SW480 (cell line): Measurements from ENCODE around the gene CHRNA5.
"Not testable (repeated sequence)": the region's sequence is repeated elsewhere in the genome, so short reads cannot be mapped to it uniquely, and the experiment has no call there.

Experiments
- DNase-seq: peaks from one replicate; pipeline ENCODE4 v3.0.0-alpha.2; 2016; ENCODE audit warnings: low spot score

The CHRNA5 gene

GRCh38 chr15:78565097-78565950 lies at the start of gene CHRNA5:
Gene CHRNA5, plus strand, starts transcription at chr15:78565520. Its CDS starts 200 bp downstream, at chr15:78565720.
- peak; percentile 93 for DNase-seq

DNA sequence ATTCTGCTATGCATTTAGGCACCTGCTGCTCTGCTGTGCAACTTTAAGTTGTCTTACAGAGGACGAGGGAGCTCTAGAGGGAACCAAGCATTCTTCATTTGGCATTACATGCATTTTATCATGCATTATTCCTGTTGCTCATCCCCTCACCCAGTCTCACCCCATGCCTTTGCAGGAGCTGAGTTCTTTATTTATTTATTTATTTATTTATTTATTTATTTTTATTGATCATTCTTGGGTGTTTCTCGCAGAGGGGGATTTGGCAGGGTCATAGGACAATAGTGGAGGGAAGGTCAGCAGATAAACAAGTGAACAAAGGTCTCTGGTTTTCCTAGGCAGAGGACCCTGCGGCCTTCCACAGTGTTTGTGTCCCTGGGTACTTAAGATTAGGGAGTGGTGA lies 45.3 kb upstream of the CHRNA5 start:
- not testable (repeated sequence) for DNase-seq

GRCh38 chr15:78524230-78524629 lies 41.1 kb upstream of the CHRNA5 start:
- DNase-seq = no peak

- DNase-seq = no peak
These were observed 38.0 kb upstream of the CHRNA5 start for GRCh38 chr15:78527325-78527724.

GRCh38 chr15:78533331-78533730 lies 32.0 kb upstream of the CHRNA5 start:
- no peak for DNase-seq

DNA sequence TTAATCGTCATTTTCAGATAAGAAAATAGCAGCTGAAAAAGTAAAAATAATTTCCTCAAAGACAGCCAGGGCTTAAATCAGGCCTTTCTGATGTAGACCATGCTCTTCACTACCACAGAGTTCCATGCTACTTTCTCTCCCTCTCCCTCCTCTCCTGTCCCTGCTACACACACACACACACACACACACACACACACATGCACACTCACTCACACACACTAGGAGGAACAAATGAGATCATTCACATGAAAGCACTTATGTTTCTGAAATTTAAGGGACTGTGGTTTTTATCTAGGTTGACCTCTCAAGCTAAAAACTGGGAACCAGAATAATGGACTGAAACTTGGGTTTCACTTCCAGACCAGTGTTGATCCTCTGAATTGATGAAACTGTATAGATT lies 29.2 kb upstream of the CHRNA5 start:
- peak; percentile 7 for DNase-seq

DNA sequence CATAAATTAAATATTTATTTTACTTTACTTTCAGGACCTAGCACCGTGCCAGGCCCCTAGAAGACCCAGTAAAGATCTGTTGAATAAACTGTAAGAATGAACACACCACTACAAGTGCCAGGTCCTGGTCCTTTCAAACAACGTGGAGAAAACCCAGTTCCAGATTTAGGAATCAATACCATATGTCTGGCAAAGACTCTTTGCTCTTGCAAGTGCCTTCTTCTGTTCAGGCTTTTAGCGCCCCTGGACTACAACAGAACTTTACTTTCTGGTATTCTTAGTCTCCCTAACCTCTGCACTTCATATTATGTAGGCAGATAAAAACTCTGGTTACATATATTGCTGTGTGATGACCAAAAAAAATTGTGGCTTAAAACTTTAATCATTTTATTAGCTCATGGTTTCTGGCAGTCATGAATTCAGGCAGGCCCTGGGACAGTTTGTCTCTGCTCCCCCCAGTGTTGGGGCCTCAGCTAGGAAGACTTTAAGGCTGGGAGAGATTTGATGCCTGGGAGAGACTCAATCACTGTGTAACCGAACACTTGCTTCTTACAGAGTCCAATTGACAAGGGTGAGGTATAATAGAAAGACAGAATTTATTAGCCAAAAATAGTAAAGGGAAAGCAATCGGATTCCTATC lies 27.9 kb upstream of the CHRNA5 start:
- DNase-seq = no peak

- no peak for DNase-seq
These were observed 27.0 kb upstream of the CHRNA5 start for GRCh38 chr15:78538358-78538757.

GRCh38 chr15:78539464-78540140 lies 25.7 kb upstream of the CHRNA5 start:
- not testable (repeated sequence) for DNase-seq

GRCh38 chr15:78540141-78540870 lies 25.0 kb upstream of the CHRNA5 start, which contains the start of gene PSMA4:
Gene PSMA4, plus strand, starts transcription at chr15:78540444. Its CDS starts 1,484 bp downstream, at chr15:78541928.
- DNase-seq = peak; percentile 70

DNA sequence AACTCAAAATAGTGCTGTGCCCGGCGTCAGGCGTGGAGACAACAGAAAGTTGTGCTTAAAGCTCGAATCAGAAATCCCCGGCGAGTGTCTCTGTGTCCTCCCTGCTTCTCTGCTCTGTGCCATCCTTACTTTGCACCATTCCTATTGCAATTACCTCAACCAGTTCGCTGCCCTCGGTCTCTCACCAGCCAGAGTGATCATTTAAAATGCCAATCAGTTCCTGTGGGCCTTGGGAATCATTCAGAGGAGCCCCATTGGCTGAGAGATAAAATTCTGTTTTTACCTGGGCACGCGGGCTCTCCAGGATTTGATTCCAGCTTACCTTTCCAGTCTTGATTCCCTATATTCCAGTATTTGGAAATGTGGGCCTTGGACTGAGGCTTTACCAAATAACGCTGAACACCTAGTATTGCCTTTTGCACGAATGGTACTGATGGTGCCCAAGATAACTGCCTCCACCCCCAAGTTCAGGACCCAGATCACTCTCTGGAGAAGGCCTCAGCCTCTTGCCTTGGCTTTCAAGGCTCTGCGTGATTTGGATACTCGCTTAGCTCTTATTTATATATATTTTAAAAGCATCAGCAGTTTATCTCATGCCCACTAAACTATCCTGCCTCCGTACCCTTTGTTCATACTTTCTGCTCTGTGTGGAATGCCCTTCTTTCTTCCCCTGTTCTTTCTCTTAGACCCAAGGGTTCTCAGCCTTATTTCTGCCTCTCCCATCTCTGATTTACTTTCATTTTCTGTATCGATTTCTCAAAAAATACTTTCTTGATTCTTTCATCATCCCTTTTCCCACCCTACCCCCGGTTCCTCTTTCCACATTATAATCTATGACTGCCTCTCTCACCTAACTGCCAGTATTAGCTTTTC lies 24.2 kb upstream of the CHRNA5 start:
- DNase-seq = peak; percentile 20

- no peak for DNase-seq
These were observed 23.6 kb upstream of the CHRNA5 start for GRCh38 chr15:78541744-78542034.

GRCh38 chr15:78542647-78543046 lies 22.7 kb upstream of the CHRNA5 start:
- DNase-seq = no peak

- no peak for DNase-seq
These were observed 15.1 kb upstream of the CHRNA5 start for GRCh38 chr15:78550194-78550593.

DNA sequence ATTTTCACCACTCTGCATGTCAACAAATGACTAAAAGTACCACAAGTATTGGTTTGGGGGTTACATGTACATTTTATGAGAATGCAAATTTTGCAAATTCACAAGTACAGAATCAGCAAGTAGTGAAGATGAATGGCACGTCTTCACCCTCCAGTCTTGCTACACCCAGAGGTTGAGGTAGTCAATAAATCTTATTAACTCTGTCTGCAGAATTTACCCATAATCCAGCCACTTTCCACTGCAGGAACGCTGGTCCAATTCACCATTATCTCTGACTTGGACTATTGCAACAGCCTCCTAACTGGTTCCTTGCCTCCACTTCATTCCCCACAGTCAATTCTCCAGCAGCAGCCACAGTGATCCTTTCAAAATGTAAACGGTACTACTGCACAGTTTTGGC lies 14.5 kb upstream of the CHRNA5 start:
- DNase-seq = no peak

DNA sequence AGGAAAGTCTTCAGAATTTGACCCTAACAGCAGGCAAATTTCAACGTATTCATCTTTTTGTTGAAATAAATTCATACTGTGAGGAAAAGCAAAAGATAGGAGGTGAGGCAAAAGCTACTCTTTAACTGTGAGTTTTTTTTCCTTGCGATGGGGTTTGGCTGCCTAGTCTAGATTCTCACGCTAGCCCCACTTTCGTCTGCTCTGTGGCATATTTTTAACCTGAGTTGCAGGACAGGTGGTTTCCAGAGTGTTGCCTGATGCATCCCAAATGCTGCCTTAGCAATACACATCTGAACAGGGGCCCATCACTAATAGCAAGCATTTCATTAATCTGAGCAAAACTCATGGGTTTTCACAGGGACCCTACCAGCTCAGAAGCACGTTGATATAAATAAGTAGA lies 13.4 kb upstream of the CHRNA5 start:
- DNase-seq = no peak

DNA sequence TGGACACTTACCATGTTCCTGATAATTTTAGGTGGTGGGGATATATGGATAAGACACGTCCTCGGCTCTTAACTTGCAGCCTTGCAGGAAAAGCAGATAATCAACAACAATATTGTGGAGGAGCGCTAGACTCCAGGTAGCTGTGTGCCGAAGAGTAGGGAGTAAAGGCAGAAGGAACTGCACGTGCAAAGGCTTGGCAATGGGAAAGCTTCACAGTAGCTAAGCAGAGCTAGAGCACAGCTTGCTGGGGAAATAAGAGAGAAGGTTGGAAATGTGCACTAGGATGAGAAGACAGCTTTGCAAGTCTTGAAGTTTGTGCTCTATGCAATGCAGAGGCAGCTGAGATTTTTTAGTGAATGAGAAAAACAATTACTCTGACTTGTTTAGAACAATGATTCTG lies 12.7 kb upstream of the CHRNA5 start:
- no peak for DNase-seq

DNA sequence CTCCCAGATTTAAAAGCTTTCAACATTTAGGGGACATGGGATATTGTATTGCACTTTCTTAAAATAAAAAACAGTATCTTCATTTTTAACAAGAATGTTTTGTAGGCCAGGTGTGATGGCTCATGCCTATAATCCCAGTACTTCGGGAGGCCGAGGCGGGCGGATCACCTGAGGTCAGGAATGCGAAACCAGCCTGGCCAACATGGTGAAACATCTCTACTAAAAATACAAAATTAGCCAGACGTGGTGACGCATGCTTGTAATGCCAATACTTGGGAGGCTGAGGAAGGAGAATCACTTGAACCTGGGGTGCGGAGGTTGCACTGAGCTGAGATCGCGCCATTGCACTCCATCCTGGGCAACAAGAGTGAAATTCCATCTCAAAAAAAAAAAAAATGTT lies 5.1 kb upstream of the CHRNA5 start:
- not testable (repeated sequence) for DNase-seq

- no peak for DNase-seq
These were observed 3.8 kb upstream of the CHRNA5 start for GRCh38 chr15:78561490-78561889.

DNA sequence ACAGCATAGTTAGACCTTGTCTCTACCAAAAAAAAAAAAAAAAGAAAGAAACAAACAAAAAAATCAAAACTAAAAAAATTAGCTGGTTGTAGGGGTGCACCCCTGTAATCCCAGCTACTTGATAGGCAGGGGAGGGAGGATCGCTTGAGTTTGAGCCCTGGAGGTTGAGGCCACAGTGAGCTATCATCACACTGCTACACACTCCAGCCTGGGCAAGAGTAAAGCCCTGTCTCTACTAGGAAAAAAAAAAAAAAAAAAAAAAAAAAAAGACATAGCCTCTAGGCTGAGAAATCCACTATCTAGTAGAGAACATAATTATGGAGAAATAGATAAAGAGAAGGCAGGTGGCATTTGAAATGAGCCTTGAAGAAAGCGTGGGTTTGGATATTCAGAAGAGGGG lies 2.2 kb upstream of the CHRNA5 start:
- no peak for DNase-seq

GRCh38 chr15:78564743-78565096 lies 600 bp upstream of the CHRNA5 start:
- DNase-seq = no peak
